ENCODE results near the gene GPR137.

GPR137 gene

DNA sequence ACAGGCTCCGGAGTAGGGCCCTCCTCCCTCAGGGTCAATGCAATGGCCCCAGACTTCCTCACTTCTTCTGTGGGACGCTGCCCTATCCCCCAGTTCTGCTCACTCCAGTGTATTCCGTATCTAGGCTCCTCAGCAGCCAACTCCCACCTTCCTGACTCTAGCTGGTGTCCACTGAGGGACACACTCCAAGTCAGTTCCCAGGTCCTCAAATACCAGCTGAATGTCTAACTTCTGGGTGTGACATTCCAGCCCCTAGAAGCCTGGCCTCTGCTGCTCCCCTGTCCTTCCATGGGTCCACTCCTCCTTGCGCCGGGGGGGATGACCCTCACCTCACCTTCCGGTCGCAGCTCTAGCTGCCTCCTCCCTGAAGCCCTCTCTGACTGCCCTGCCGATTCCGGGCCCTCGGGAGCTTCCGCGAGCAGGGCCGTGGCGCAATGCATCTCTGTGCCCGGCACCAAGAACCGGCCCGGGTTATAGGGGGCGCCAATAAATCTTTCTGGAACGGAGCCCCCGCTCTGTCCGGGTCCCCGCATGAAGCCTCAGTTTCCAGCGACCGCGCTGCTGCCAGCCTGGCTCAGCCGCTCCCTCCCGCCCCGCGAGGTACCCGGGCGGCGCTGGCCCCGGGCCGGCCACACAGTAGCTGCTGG lies 16.6 kb upstream of the GPR137 start:
- Histone ChIP-seq H3K9me3 (ENCODE audit: control insufficient read depth, low read length) (no peaks in the 10 kb centered on the region), H3K36me3 (ENCODE audit: control insufficient read depth, insufficient read depth, low read length) (no peaks in the 10 kb centered on the region), H3K4me3 (ENCODE audit: low read length) (peak overlapping the region; percentile 83), H3K27me3 (ENCODE audit: control insufficient read depth, insufficient read depth, low read length) (no peaks in the 10 kb centered on the region), H3K4me1 (ENCODE audit: control insufficient read depth, insufficient read depth, low read length) (peaks cover 43% of the 10 kb centered on the region), H3K9ac (ENCODE audit: low read length) (peak overlapping the region; percentile 83)

DNA sequence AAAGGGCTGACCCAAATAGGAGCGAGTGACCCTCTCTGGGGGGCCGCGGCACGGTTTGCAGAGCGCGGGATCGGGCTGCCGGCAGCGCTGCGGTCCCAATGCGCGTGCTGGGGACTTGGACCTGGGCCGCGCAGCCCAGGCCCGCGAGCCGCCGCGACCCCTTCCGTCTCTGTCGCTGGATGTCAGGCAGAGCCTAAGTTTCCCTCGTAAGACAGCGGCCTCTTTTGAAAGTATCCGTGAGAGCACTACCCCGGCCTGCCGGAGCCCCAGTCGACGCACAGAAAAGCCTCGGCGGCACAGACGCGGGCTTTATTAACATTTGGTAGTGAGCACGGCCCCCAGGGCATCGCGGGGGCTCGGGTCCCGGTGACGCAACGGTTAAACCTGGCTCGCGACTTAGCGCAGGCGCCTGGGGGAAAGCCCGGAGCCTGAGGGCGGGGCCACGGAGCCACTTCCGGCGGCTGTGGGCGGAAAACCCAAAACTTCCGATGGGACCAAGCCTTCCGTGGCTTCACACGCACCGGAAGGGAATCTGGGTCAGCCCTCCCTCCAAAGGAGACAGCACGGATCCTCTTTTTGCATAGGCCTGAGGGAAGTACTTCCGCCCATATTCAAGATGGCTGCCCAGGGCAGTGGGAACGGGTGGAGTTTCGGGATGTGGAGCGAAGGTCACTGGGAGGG lies 16.0 kb upstream of the GPR137 start:
- Histone ChIP-seq H3K36me3 (ENCODE audit: control insufficient read depth, insufficient read depth, low read length) (no peaks in the 10 kb centered on the region), H3K4me1 (ENCODE audit: control insufficient read depth, insufficient read depth, low read length) (peaks cover 49% of the 10 kb centered on the region), H3K27me3 (ENCODE audit: control insufficient read depth, insufficient read depth, low read length) (no peaks in the 10 kb centered on the region), H3K4me3 (ENCODE audit: low read length) (peak overlapping the region; percentile 83), H3K9me3 (ENCODE audit: control insufficient read depth, low read length) (no peaks in the 10 kb centered on the region), H3K9ac (ENCODE audit: low read length) (peak overlapping the region; percentile 84)

DNA sequence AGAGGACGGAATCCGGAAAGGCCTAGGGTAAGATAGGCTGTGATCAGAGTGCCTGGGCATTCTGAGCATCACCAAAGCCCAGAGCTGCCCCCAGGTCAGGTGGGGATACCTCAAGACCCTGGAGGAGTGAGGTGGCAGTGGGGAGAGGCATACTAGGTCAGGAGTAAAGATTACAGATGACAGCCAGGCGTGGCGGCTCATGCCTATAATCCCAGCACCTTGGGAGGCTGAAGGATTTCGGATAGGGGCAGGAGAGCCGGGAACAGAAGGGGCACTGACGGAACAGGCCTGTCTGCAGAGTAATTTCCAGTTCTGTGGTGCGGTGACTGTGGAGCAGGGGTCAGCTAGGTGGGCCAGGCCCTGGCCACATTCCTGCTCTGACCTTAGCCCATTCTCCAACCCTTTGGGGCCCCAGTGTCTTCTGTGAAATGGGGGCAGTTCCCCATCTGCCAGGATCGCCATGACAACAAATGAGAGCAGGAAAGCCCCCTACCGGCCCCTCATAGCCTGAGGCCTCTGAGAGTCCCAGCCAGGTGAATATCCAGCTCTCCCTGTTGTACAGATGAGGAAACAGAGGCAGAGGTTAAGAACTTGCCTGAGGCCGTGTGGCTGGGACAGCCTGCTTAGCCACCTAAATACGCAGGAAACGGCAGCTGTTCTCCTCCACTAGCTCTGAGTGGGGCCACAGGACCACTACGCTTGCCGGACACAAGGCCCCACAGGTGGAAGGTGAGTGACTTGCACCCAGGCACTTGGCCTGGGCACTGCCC lies 10.4 kb upstream of the GPR137 start:
- H3K9ac ChIP-seq (ENCODE audit: low read length), result no peak overlapping the region
- no peaks in the 10 kb centered on the region for H3K27me3 ChIP-seq (ENCODE audit: control insufficient read depth, insufficient read depth, low read length)
- H3K4me3 ChIP-seq (ENCODE audit: low read length), result no peak overlapping the region
- H3K9me3 ChIP-seq (ENCODE audit: control insufficient read depth, low read length), result no peaks in the 10 kb centered on the region
- H3K4me1 ChIP-seq (ENCODE audit: control insufficient read depth, insufficient read depth, low read length), result peaks cover 53% of the 10 kb centered on the region
- H3K36me3 ChIP-seq (ENCODE audit: control insufficient read depth, insufficient read depth, low read length), result peaks cover 7% of the 10 kb centered on the region

- Histone ChIP-seq H3K27me3 (ENCODE audit: control insufficient read depth, insufficient read depth, low read length) (no peaks in the 10 kb centered on the region), H3K4me1 (ENCODE audit: control insufficient read depth, insufficient read depth, low read length) (peaks cover 53% of the 10 kb centered on the region), H3K9me3 (ENCODE audit: control insufficient read depth, low read length) (no peaks in the 10 kb centered on the region), H3K9ac (ENCODE audit: low read length) (no peak overlapping the region), H3K4me3 (ENCODE audit: low read length) (no peak overlapping the region), H3K36me3 (ENCODE audit: control insufficient read depth, insufficient read depth, low read length) (peaks cover 7% of the 10 kb centered on the region)
Measured at GRCh38 chr11:64275841-64276240, 9.8 kb upstream of the GPR137 start.

DNA sequence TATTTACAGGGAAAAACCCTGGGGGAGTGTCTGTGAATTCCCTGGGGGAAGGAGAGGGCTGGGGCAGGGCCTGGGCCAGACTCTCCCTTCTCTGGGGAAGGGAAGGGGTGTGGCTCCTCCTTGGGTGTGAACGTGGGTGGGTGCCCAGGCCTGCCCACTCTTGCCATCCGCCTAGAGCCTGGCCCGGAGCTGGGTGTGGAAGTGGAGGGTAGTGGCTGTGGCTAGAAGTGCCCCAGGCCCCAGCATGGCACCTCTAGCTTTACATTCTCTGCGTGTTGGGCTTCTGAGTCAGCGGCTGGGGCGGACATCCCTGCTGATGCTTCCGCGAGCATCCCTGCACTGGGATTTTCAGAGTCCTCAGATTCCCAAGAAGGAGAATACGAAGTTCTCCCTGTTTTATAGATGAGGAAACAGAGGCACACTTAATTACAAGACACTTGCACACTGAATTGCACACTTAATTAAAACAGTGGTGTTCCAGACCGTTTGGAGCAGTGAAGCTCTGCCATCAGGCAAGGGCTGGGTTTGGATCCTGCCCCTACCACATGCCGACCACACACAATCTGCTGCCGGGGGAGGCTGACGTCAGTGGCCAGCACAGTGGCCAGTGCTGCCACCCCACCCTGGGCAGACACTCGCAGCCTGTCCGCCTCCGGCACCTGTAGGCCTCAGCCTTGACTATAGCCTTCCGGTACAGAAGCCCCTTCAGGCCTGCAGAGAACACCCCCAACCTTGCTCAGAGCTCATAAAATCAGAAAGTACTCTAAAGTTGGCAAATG lies 8.8 kb upstream of the GPR137 start:
- Histone ChIP-seq H3K27me3 (ENCODE audit: control insufficient read depth, insufficient read depth, low read length) (no peaks in the 10 kb centered on the region), H3K4me3 (ENCODE audit: low read length) (no peak overlapping the region), H3K9ac (ENCODE audit: low read length) (no peak overlapping the region), H3K36me3 (ENCODE audit: control insufficient read depth, insufficient read depth, low read length) (peaks cover 7% of the 10 kb centered on the region), H3K9me3 (ENCODE audit: control insufficient read depth, low read length) (no peaks in the 10 kb centered on the region), H3K4me1 (ENCODE audit: control insufficient read depth, insufficient read depth, low read length) (peaks cover 49% of the 10 kb centered on the region)

- no peak overlapping the region for H3K9ac ChIP-seq (ENCODE audit: low read length)
- peaks cover 7% of the 10 kb centered on the region for H3K36me3 ChIP-seq (ENCODE audit: control insufficient read depth, insufficient read depth, low read length)
- no peaks in the 10 kb centered on the region for H3K9me3 ChIP-seq (ENCODE audit: control insufficient read depth, low read length)
- H3K27me3 ChIP-seq (ENCODE audit: control insufficient read depth, insufficient read depth, low read length), result no peaks in the 10 kb centered on the region
- no peak overlapping the region for H3K4me3 ChIP-seq (ENCODE audit: low read length)
- H3K4me1 ChIP-seq (ENCODE audit: control insufficient read depth, insufficient read depth, low read length), result peaks cover 52% of the 10 kb centered on the region
Measured at GRCh38 chr11:64278576-64279190, 7.0 kb upstream of the GPR137 start.

- peaks cover 35% of the 10 kb centered on the region for H3K4me1 ChIP-seq (ENCODE audit: control insufficient read depth, insufficient read depth, low read length)
- H3K9me3 ChIP-seq (ENCODE audit: control insufficient read depth, low read length), result no peaks in the 10 kb centered on the region
- no peak overlapping the region for H3K9ac ChIP-seq (ENCODE audit: low read length)
- no peak overlapping the region for H3K4me3 ChIP-seq (ENCODE audit: low read length)
- no peaks in the 10 kb centered on the region for H3K27me3 ChIP-seq (ENCODE audit: control insufficient read depth, insufficient read depth, low read length)
- peaks cover 5% of the 10 kb centered on the region for H3K36me3 ChIP-seq (ENCODE audit: control insufficient read depth, insufficient read depth, low read length)
Measured at GRCh38 chr11:64281957-64282770, 3.5 kb upstream of the GPR137 start.

DNA sequence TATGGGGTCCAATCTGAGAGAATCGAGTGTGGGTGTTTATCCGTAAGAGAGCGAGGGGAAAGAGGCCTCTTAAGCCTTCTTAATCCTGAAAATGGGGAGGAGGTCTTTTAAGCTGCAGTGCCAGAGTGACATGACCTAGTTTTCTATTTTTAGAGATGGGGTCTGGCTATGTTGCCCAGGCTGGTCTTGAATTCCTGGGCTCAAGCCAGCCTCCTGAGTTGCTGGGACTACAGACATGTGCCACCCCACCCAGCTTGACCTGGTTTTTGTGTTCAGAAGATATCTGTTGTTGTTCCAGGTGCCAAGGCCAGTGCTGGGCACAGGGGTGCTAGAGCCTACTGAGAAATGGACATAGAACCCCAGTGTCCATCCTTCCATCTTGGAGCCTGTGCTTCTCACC lies 2.6 kb upstream of the GPR137 start:
- Histone ChIP-seq H3K9me3 (ENCODE audit: control insufficient read depth, low read length) (no peaks in the 10 kb centered on the region), H3K4me3 (ENCODE audit: low read length) (no peak overlapping the region), H3K27me3 (ENCODE audit: control insufficient read depth, insufficient read depth, low read length) (no peaks in the 10 kb centered on the region), H3K36me3 (ENCODE audit: control insufficient read depth, insufficient read depth, low read length) (no peaks in the 10 kb centered on the region), H3K9ac (ENCODE audit: low read length) (peak overlapping the region; percentile 95), H3K4me1 (ENCODE audit: control insufficient read depth, insufficient read depth, low read length) (peaks cover 31% of the 10 kb centered on the region)

DNA sequence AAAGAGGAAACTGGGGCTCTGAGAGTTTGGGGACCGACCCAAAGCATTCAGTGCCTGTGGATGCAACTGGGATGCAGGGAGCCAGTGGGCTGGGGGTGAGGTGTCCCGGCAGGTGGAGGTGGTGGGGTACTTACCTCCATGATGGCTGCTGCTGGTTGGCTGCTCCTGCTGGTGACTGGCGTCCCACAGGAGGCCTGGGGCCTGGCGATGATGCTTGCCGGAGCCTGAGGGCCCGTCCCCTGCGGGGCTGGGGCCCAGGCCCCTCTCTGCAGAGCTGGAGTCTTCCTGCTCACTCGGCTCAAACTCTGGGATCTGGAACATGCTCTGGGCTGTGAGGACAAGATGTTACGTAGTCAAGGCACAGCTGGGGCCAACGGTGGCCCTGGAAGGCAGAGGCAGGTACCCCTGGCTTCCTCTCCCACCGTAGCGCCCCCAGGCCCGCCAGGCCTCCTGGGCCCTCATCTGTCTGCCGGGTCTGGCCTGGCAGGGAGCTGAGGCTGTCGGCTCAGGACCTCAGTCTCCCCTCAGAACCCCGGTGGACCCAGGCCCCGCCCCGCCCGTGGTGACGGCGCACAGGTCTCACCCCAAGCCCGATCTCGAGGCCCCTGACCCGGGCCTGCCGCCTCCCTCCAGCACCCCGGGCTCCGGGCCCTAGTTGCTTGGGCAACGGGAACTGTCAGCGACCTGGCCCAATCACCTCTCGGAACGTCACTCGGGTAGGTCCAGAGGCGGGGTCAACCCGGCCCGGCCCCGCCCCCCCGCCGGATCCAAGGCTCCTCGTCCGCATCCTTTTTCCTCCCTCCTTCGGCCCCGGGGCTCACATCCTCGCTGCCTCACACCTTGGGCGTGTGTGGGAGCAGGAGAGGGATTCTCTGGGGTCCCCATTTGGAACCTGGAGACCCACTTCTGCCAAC lies 1.3 kb upstream of the GPR137 start, which contains the start of gene BAD:
Gene BAD (minus strand): TSS at position 618 of the 914 bp plus-strand sequence. CDS start 297 bp downstream, at position 321.
- Histone ChIP-seq H3K4me1 (ENCODE audit: control insufficient read depth, insufficient read depth, low read length) (peaks cover 31% of the 10 kb centered on the region), H3K4me3 (ENCODE audit: low read length) (peak within 1 kb of the TSS; percentile 82), H3K36me3 (ENCODE audit: control insufficient read depth, insufficient read depth, low read length) (no peaks in the 10 kb centered on the region), H3K27me3 (ENCODE audit: control insufficient read depth, insufficient read depth, low read length) (no peaks in the 10 kb centered on the region), H3K9me3 (ENCODE audit: control insufficient read depth, low read length) (no peaks in the 10 kb centered on the region), H3K9ac (ENCODE audit: low read length) (peak within 1 kb of the TSS; percentile 95)
